22Rv1 (cell line): Measurements from ENCODE around the gene HERC6.
"Not testable (repeated sequence)": the region's sequence is repeated elsewhere in the genome, so short reads cannot be mapped to it uniquely, and the experiment has no call there.

Source experiments
- H3K27ac ChIP-seq: fragments of 450-650 bp; 2 replicates; pipeline ENCODE4 v1.5.1; 2017
- CTCF ChIP-seq: fragments of 450-650 bp; IDR thresholded peaks from 2 replicates; pipeline ENCODE4 v1.5.1; 2017; ENCODE audit warnings: mild to moderate bottlenecking
- ZFX ChIP-seq: fragments of 450-650 bp; IDR thresholded peaks from 2 replicates; pipeline ENCODE4 v1.6.1; 2017; ENCODE audit warnings: antibody characterized with exemption, borderline replicate concordance

The HERC6 gene

DNA sequence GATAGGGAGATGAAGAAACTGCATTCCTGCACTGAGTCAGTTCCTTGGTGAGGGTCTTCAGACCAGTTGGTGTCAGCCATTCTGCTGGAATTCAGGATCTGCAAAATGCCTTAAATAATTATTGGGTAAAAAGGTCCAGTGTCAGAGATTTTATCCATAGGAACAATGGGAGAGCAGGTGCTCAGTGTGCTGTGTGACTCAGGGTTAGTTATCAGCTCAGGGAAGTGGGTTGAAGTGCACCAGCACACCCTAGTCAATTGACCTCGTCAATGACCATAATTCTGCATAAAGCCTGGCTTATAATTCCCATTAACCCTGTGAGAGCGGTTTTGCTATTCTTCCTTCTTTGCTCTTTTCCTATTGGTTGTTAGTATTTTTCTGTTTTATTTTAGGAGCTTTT lies 37.3 kb downstream of the HERC6 start:
- no peak overlapping the region for H3K27ac ChIP-seq
- no peak for TF ChIP-seq CTCF
- no peak for TF ChIP-seq ZFX

GRCh38 chr4:88418411-88418810 lies 39.8 kb downstream of the HERC6 start:
- no peak overlapping the region for H3K27ac ChIP-seq
- TF ChIP-seq CTCF (no peak), ZFX (no peak)

GRCh38 chr4:88419874-88420273 lies 41.2 kb downstream of the HERC6 start:
- H3K27ac ChIP-seq: no peak overlapping the region
- no peak for TF ChIP-seq ZFX
- no peak for TF ChIP-seq CTCF

- no peak overlapping the region for H3K27ac ChIP-seq
- TF ChIP-seq ZFX: no peak
- no peak for TF ChIP-seq CTCF
Measured at GRCh38 chr4:88420844-88421243, 42.2 kb downstream of the HERC6 start.

DNA sequence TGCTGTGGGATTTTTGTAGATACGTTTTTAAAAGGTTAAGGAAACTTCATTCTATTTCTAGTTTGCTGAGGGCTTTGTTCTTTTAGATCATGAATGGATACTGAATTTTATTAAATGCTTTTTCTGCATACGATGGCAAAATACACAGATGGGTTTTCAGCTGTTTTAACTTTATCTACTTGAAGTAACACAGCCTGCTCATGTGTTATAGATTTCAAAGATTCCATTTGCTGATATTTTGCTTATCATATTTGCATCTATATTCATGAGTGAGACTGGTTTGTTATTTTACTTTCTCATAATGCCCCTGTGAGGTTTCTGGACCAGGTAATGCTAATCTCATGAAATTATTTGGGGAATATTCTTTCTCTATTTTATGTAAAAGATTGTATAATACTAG lies 43.8 kb downstream of the HERC6 start:
- no peak for TF ChIP-seq CTCF
- no peak for TF ChIP-seq ZFX
- no peak overlapping the region for H3K27ac ChIP-seq

- no peak overlapping the region for H3K27ac ChIP-seq
- TF ChIP-seq CTCF (no peak), ZFX (no peak)
Measured at GRCh38 chr4:88429401-88429800, 50.7 kb downstream of the HERC6 start.

- TF ChIP-seq CTCF (no peak), ZFX (no peak)
- no peak overlapping the region for H3K27ac ChIP-seq
Measured at GRCh38 chr4:88435987-88436693, 57.5 kb downstream of the HERC6 start.

- H3K27ac ChIP-seq: not testable (repeated sequence)
Measured at GRCh38 chr4:88437873-88438272, 59.2 kb downstream of the HERC6 start.
